GM20000 (cell line): Measurements from ENCODE around the gene REV3L.

Source experiments
- DNase-seq: peaks from one replicate; pipeline ENCODE4 v3.0.0; 2012; ENCODE audit warnings: low spot score
- TF ChIP-seq, protein P1 (sequence below): IDR thresholded peaks from 2 replicates; pipeline ENCODE4 v1.5.1; 2012; ENCODE audit warnings: mild to moderate bottlenecking, control low read depth; ENCODE audit errors: extremely low read depth, missing control alignments

REV3L gene

DNA sequence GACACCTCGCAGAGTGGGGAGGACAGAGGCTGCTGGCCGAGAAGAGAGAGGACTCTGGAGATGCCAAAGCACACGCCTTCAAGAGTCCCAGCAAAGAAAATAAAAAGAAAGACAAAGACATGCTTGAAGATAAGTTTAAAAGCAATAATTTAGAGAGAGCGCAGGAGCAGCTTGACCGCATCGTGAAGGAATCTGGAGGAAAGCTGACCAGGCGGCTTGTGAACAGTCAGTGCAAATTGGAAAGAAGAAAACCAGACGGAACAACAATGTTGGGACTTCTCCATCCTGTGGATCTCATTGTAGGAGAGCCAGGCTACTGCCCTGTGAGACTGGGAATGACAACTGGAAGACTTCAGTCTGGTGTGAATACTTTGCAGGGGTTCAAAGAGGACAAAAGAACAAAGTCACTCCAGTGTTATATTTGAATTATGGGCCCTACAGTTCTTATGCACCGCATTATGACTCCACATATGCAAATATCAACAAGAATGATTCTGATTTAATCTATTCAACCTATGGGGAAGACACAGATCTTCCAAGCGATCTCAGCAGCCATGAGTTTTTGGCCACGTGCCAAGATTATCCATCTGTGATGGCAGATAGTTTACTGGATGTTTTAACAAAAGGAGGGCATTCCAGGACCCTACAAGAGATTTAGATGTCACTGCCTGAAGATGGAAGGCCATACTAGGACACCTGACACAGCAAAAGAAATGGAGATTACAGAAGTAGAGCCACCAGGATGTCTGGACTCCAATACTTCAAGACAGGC, 52.2 kb downstream of the REV3L start:
- TF ChIP-seq, protein P1, sequence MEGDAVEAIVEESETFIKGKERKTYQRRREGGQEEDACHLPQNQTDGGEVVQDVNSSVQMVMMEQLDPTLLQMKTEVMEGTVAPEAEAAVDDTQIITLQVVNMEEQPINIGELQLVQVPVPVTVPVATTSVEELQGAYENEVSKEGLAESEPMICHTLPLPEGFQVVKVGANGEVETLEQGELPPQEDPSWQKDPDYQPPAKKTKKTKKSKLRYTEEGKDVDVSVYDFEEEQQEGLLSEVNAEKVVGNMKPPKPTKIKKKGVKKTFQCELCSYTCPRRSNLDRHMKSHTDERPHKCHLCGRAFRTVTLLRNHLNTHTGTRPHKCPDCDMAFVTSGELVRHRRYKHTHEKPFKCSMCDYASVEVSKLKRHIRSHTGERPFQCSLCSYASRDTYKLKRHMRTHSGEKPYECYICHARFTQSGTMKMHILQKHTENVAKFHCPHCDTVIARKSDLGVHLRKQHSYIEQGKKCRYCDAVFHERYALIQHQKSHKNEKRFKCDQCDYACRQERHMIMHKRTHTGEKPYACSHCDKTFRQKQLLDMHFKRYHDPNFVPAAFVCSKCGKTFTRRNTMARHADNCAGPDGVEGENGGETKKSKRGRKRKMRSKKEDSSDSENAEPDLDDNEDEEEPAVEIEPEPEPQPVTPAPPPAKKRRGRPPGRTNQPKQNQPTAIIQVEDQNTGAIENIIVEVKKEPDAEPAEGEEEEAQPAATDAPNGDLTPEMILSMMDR: no peak
- DNase-seq: no peak

DNA sequence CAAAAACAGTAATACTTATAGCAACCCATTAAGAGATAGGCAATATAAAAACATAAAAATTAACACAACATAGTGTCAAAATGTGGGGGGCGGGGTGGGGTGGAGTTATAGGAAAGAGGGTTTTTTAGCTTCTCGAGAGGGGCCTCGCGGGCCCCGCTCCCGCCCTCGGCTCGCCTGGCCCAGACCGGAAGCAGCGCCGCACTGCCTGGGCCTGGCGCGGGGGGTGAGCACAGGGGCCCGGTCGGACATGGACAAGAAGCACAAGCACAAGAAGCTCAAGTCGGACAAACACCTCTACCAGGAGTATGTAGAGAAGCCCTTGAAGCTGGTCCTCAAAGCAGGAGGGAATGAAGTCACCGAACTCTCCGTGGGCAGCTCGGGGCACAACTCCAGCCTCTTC, 53.4 kb downstream of the REV3L start:
- TF ChIP-seq, protein P1: no peak
- no peak for DNase-seq

DNA sequence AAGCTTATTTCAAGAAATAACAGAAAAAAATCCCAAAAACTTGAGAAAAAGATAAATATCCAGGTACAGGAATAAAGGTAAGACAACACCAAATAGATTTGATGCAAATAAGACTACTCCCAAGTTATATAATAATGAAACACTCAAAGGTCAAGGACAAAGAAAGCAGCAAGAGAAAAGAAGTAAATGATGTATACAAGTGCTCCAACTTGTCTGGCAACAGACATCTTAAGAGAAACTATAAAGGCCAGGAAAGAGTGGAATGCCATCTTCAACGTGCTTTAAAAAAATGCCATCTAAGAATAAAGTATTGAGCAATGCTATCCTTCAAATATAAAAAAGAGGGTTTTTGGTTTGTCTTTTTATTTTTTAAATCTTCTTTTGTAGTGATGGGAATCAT, 54.2 kb downstream of the REV3L start:
- no peak for DNase-seq
- TF ChIP-seq, protein P1: no peak

DNA sequence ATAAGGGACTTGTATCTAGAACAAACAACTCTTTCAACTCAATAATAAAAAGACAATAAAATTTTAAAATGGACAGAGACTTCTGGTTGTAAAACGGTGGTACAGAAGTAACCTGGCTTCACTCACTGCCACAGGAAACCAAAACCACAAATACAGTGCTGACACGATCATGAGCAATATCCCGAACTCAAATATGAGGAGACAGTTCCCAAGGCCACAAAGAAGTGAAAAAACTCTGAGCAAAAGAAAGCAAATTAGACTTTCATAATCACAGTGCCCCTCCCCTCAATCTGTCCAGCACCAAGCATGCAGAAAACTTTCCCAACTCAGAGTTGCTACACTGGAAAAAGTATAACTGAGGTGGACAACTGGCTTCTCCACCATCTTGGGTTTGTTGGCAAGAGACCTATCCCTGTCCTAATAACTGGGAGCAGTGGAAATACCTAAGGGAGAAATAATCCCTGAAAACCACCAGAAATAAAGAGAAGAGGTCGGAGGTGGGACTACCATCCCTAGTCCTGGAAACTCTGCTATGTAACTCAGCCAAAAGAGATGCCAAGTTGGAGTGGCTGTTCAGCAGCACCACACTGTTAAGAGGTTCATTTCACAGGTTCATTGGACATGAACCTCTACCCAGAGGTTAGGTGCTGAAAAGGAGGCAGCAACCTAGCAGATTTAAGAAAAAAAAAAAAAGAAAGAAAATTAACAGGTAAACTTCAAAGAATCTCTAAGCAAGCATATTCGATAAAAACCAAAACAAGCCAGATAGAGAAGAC, 55.5 kb downstream of the REV3L start:
- DNase-seq: peak; percentile 45
- TF ChIP-seq, protein P1: no peak

DNA sequence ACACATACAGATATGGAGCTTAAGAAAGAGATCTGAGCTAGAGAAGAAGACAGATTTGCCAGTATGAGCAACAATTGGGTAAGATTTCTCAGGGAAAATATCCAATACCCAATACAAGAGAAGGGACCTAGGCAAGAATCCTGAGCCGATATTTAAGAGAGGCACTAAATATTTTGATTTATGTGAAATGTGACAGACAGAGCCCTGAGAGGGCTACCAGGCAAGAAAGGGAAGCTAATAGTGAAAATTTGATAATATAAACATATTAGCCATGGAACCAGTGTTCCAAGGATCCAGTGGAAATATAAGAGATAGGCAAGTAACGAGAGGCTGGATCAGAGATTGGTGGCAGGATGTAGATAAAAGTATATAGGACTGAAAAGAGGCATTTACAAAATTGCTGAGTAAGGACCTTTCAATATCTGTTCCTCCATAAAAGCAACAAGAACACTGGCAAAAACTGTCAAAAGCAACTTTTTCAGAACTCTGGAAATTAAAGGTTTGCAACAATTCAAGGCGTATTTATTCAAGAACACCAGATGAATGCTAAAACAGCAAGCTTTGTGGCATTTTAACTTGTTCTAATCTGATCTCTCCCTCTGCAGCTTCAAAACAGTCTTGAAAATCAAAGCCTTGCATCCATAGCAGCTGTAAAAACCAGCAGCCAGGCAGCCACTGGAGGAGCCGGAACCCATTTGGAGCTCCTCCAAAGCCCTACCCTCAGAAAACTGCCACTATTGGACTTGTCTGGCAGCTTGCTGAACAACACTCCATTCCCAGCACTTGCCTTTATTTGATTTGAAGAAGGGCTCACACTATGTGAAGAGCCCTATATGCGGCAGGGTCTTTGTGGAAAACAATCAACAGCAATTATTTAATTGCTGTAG, 58.8 kb downstream of the REV3L start:
- DNase-seq: no peak

DNA sequence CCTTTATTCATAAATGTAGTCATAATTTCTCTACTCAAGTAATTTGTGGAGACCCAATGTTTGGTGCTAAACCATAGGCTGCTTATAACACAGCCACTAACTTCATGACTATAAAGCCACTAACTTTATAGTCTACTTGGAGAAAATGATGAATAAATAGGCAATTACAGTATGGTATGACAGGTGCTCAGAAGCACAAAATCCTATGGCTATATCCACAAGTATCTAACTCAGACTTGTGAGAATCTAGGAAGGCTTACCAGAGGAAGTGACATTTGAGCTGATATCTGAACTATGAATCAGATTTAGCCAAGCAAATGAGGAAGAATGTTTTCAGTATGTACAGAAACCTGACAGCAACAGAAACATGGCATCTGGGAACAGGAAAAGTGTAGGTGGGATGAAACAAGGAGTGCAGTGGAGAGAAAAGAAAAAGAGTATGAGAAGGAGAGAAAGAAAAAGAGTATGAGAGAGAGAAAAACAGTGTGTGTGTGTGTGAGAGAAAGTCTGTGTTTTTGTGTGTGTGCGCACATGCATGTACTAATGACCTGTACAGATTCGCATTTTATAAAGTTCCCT, 59.9 kb downstream of the REV3L start:
- no peak for DNase-seq
- TF ChIP-seq, protein P1: no peak

More for the DNA sequence above, 58.8 kb downstream of the REV3L start:
- TF ChIP-seq, protein P1: no peak
